ENCODE results near the gene OR4D11.

OR4D11 gene

DNA sequence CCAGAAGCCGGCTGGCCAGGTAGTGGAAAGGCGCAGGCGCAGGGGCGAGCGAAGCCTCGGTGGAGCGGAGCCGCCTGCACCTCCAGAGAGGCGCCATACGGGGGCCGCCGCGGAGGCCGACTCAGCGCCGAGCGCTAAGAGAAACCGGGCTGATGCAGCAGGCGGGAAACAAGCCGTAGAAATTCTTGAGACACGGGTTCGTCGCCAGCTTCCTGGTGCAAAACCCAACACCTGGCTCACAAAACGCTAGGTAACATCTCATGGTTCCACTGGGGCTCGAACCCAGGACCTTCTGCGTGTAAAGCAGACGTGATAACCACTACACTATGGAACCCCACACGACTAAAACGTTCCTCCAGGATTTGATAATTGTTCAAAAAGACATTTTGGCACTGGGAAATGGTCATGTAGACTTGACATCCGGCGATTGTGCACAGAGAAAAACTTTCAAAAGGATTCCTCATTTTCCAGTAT, 47.0 kb downstream of the OR4D11 start:
- DNase-seq: peak; percentile 97

DNA sequence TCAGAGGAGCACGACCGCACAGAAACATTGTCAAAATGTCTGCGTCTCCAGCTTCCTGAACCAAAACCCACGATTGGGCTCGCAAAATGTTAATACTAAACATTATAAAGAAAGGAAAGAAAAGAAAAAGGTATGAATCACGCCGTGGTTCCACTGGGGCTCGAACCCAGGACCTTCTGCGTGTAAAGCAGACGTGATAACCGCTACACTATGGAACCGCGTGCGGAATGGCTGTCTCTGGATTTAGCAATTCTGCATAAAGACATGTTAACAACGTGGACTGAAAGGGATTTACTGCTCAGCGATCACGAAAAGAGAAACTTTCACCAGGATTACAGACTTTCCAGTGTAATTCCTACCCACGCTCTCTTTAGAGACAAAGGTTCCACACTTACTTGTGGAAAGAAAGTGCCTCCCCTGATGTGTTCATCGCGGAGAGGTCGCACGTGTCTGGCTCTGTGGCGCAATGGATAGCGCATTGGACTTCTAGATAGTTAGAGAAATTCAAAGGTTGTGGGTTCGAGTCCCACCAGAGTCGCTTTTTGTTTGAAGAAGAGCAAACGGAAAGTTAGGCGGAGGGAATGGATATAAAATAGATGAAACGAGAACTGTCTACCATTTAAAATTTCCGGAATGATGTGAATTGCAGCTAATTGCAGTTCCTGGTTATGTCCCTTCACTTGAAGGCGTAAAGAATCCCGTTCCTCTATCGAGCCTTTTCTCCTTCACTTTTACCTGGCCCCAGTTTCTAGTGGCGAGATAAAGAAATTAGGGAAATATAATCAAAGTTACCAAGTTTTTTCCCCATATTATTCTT, 47.7 kb downstream of the OR4D11 start:
- peak; percentile 95 for DNase-seq

DNA sequence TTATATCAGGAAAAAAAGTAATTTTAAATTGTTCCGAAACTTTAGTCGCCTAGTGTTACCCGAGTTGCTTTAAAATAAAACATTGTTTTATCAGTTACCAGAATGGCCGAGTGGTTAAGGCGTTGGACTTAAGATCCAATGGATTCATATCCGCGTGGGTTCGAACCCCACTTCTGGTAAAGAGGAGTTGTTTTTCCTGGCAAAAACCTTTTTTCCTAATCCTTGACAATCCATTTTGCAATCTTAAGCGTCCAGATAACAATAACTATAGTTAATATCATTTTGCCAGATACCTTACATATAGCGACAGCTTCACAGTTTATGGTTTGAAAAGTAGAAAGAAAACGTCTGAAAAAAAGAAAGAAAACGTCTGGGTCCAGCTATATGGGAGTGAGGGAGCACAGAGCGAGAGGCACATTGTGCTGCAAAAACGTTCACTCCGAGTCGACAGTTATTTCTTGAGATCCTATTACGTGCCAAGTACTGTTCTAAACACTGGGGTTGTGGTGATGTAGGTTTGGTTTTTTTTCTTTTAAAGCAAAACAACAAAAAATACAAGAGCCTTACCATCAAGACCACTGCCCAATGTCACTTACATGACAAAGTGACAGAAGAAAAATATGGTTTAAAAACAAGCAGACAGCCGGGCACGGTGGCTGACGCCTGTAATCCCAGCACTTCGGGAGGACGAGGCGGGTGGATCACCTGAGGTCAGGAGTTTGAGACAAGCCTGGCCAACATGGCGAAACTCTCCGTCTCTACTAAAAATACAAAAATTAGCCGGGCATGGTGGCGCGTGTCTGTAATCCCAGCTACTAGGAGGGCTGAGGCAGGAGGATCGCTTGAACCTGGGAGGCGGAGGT, 48.5 kb downstream of the OR4D11 start:
- DNase-seq: no peak

DNA sequence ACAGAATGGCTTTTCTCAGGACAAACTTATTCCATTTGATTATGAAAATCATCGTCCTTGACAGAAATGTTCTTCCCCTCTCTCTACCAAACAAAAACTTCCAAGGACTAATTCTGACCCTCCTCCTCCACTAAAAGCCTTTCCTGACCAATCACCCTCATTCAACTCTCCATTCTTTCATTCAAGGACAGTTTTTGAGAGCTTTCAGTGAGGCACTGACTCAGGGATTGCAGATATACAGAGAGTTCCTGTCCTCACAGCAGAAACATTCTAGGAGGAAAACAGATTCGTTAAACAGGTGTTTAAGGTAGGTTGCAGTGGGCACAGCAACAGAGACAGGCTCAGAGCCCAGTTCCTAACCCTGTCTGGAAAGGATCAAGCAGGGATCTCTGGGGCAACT, 49.5 kb downstream of the OR4D11 start:
- no peak for DNase-seq

DNA sequence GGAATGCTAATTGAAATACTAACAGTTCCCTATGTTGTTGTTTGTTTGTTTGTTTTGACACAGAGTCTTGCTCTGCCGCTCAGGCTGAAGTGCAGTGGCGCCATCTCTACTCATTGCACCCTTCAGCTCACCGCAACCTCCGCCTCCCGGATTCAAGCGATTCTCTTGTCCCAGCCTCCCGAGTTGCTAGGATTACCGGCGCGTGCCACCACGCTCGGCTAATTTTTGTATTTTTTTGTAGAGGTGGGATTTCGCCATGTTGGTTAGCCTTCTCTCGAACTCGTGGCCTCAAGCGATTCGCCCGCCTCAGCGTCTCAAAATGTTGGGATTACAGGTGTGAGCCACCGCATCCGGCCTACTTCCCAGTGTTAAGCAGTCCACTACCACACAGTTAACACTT, 49.9 kb downstream of the OR4D11 start:
- DNase-seq: no peak
